C4-2B (cell line): ENCODE results near the gene TBX3.

Experiments
- CTCF ChIP-seq: fragments of 450-650 bp; conservative IDR thresholded peaks from 2 replicates; pipeline ENCODE4 v1.5.1; 2017; ENCODE audit warnings: mild to moderate bottlenecking
- ZFX ChIP-seq: fragments of 450-650 bp; IDR thresholded peaks from 2 replicates; pipeline ENCODE4 v1.6.1; 2017

- TF ChIP-seq CTCF (no peak), ZFX (peak; percentile 25; the same call in 1 of the 2 replicates)
These were observed 1.7 kb downstream of the TBX3 start for GRCh38 chr12:114682106-114682784.
